Uterus (tissue), 2 donors: ENCODE data around the gene CASP7.

Experiments
- CTCF ChIP-seq, 4 experiments: fragments of 200-600 bp in 2 of 4; fragments of 450-650 bp in 2 of 4; sonication (generic) in 2 of 4; IDR thresholded peaks; one replicate each; pipeline ENCODE4 v1.5.1; 2016 to 2019; ENCODE audit warnings: antibody characterized with exemption in 4 of 4, mild to moderate bottlenecking in 2 of 4, moderate library complexity in 1 of 4
- POLR2A ChIP-seq, 2 donors: fragments of 450-650 bp; IDR thresholded peaks; one replicate each; pipeline ENCODE4 v1.6.1; 2016; ENCODE audit warnings: antibody characterized with exemption in 2 of 2, mild to moderate bottlenecking in 1 of 2, moderate library complexity in 1 of 2

DNA sequence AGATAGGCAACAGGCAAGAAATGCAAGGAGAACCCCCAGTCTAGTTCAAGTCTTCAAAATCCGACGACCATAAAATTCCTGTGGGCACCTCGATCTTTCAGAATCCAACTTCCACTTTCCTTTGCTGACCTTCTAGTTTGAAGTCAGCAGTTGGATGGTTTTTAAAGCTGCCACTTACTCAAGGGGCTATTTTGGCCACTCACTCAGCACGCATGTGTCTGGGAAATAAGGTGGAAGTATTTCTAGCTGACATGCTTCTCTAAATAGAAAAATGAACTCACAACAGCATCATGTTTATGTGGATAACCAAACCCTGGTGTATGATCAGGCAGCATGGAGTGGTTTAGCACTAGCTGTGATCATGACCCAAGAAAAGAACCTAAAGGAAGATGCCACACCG is 15.8 kb upstream of the CASP7 start, which contains the start of gene NRAP:
- TF ChIP-seq CTCF (IDR thresholded peaks at IDR 0.05) (no peak), POLR2A (IDR thresholded peaks at IDR 0.05) (no peak)
